NAMALWA (cell line): ENCODE data around the gene CDCP1.

Source experiments
- DNase-seq: peaks from one replicate; pipeline ENCODE4 v3.0.0-alpha.2; 2015; ENCODE audit warnings: low spot score

The CDCP1 gene

DNA sequence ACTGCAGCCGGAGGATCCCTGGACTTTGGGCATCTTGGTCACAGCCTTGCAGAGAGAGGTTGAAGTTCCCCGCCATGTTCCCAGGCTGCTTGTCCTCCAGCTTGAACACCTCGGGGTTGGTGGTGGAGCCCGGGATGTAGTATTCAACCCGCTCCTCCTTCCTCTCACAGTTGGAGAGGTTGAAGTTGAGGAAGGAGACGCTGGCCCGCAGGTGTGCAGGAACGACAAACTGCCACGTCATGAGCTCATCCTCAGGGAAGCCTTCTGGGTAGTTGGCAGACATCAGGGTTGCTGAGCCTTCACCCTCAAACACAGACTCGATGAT, 35.7 kb downstream of the CDCP1 start:
- DNase-seq, result no peak

GRCh38 chr3:45109771-45110508, 36.2 kb downstream of the CDCP1 start:
- peak; percentile 3 for DNase-seq

DNA sequence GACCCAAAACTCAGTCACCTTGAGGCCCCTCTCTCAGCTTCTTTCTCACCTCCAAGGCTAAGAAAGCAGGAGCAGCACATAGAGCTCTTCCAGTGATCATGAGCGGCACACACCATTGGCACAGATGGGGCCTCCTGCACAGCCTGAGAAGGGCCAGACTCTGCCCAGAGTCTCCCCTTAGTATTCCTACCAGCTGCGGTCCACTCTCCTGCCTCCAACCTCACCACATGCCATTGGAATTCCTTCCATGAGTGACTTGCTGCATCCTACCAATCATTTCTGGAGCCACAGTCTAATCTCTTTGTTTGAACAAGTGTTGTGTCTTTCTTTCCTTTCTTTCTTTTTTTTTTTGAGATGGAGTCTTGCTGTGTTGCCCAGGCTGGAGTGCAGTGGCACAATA, 39.3 kb downstream of the CDCP1 start:
- no peak for DNase-seq

- DNase-seq, result no peak
These were observed 40.1 kb downstream of the CDCP1 start for GRCh38 chr3:45105855-45106671.

- DNase-seq, result no peak
These were observed 41.2 kb downstream of the CDCP1 start for GRCh38 chr3:45104715-45105711.

DNA sequence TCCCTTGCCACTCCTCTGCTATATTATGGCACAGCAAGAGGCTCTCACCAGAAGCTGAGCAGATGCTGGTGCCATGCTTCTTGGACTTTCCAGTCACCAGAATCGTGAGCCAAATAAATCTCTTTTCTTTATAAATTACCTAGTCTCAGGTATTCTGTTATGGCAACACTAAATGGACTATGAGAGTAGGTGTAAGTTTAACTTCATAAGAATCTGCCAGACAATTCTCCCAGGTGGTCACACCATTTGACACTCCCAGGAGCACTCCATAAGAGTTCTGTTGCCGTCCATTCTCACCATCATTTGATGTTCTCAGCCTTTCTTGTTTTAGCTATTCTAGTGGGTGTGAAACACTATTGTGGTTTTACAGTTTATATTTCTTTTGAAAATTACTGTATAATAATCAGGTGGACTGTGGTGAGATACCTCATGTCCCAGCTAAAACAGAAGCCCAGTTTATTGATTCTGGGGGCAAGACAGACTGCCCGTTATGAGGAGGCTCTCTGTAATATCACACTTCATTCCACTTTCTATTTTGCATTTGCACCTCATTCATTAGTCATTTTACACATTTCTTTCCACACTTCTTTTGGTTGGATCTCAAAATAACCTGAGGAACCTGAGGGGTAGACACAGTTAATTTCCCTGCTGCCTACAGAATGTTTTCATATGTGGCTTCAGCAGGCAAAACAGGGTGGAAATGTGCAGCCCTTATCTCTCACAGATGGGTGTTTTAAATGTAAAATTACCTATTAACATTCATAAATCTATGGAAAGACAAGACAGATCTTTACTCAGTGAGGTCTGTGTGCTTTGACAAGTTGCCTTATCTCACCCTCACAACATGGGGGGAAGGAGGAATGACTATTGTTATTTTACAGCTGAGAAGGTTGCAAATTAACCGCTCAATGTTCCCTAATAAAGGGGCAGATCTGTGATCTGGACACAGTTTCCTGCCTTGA, 42.1 kb downstream of the CDCP1 start:
- DNase-seq, result no peak

- DNase-seq, result no peak
These were observed 42.8 kb downstream of the CDCP1 start for GRCh38 chr3:45103334-45103733.

GRCh38 chr3:45100981-45101407, 45.2 kb downstream of the CDCP1 start:
- DNase-seq, result no peak

GRCh38 chr3:45098310-45098709, 47.9 kb downstream of the CDCP1 start:
- no peak for DNase-seq

- DNase-seq, result no peak
These were observed 48.8 kb downstream of the CDCP1 start for GRCh38 chr3:45097296-45097883.

GRCh38 chr3:45095916-45096526, 50.2 kb downstream of the CDCP1 start:
- no peak for DNase-seq

GRCh38 chr3:45093176-45093575, 53.0 kb downstream of the CDCP1 start:
- DNase-seq, result no peak

DNA sequence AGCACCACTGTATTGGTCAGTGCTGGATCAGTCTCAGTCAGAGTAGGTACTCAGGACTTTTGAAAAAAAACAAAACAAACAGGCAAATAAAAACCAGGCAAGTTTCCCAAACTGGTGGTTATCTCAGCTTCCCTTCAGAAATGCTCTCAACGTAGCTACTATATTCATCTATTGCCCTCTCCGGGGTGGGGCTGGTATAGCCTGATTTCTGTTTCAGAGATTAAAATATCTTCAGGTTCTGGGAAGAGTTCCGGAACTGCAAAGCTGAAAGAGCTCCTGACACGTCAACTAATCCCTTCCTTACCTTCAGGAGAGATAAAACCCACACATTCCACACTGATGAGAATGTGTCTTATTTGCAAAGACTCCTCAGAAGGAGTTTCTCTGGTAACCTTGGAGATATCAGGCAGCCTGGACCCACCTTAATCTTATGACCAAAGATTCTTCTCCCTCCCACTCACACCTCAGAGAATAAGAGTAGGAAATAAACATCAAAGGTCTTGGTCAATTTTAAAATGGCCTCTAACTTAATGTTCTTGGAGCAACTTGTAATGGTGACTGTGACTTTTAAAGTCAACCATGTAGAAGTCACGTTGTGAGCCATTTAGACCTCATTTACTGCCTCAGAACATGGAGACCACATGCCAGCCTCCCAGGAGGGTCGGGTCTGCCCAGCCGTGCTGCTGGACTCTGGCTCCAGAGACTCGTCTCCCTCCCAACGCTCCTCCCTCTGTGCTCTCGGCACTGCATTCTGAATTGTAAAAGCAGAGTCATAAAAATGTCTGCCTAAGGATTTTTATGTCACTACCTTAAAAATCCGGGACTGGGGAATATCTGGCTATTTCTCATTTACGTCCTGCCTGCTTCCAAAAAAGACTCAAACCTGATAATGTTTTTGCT, 53.8 kb downstream of the CDCP1 start:
- no peak for DNase-seq

- DNase-seq, result no peak
These were observed 55.3 kb downstream of the CDCP1 start for GRCh38 chr3:45090855-45091254.

DNA sequence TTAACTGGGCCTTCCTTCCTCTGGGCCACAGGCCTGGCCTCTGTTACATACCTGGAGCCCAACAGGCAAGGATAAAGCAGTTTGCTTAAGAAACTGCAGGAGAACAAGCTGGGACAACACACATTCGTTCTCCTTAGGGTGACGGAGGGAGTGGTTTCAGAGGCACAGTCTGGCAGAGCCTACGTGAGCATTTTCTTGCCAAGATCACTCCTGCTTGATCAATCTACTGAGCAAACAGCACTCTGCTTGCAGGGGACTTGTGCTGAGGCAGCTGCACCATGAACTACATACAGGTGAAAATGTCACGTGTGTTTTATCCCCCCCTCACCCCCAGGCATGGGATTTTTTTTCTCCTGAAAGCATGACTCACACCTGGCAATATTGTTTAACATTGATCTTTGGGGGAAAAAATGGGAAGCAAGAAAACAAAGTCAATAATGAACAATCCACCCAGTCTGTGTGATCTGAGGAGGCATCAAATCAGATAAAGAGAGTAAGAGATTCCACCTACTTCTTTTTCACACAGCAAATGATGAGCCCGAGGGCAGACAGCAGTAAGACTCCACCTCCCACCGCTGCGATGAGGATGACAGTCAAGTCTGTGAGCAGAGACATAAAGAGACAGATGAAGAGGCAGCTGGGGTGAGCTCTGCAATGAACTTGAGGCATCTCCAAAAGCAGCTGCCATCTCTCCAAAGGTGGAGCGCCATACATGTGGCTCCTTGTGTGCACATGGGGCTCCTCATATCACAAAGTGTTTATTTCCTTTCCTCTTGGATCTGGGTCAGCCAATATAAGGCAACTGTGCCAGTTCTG, 57.4 kb downstream of the CDCP1 start:
- DNase-seq, result no peak

GRCh38 chr3:45087155-45087554, 59.0 kb downstream of the CDCP1 start:
- DNase-seq, result no peak

DNA sequence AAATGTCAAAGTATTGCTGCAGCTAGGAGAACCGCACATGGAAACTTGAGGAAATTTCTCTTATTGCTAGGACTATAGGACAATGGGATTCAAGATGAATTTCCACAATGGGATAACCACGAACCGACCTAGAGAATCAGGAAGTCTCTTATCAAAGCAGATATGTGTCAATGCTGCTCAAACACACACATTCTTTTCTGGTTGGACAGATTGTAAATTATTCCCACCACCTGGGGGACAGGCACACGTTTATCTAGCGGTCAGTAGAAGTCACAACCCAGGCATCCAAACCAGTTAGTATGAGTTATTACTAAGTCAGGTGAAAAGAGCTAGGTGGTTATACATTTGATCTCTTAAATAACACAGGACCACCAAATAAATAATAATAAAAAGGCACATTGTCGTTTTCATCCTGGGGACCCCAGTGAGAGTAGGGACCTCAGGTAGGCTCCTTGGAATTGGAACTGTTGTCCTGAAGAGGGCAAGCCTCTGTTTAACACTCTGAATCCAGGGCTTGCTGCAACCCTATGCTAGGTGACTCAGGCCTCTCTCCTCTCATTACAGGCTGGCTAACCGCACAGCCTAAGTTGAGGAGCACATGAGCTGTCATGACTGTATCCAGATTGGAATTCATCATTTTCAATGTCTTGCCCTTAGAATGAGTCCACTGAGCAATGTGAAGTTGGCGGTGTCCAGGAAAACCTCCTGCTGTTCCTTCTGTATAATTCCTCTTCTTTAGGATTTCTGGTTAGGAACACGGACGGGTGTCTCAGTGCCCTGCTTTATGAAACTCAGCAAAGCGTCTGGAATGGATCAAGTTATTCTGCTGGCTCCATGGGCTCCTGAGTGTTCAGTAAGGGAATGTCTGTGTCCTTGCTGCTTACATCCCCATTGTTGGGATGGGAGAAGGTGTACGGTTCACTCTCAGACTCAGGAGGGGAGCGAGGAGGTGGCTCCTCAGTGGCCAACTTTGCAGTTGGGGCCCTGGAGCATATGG, 61.1 kb downstream of the CDCP1 start:
- DNase-seq, result no peak
